Right atrium auricular region (tissue), 2 donors: ENCODE measurements around the gene RASA1. TPM values are rescaled to one million over a fixed set of nuclear protein-coding genes. Genes with fewer than 3 reads are reported as not detected.

ENCODE experiments used
- DNase-seq: peaks from one replicate; pipeline ENCODE4 v3.0.0-alpha.2; 2019; ENCODE audit warnings: low spot score
- H3K27ac ChIP-seq, 2 donors: fragments of 200-600 bp; sonication (generic); 1 replicate in 1 of 2; 2 replicates in 1 of 2; pipeline ENCODE4 v1.5.1; 2016 to 2019
- H3K27me3 ChIP-seq, 2 donors: fragments of 200-600 bp; sonication (generic); one replicate each; pipeline versions ENCODE4 v1.5.1 to v1.6.0; 2017 to 2019
- H3K36me3 ChIP-seq: fragments of 200-600 bp; sonication (generic); one replicate; pipeline ENCODE4 v1.5.1; 2016
- H3K4me1 ChIP-seq, 2 donors: fragments of 200-600 bp; sonication (generic); one replicate each; pipeline versions ENCODE4 v1.5.1 to v1.6.0; 2017 to 2019
- H3K4me3 ChIP-seq, 2 donors: fragments of 200-600 bp; sonication (generic); 1 replicate in 1 of 2; 2 replicates in 1 of 2; pipeline ENCODE4 v1.5.1; 2017 to 2019; ENCODE audit warnings: mild to moderate bottlenecking in 1 of 2, moderate library complexity in 1 of 2
- H3K9me3 ChIP-seq, 2 donors: fragments of 200-600 bp; sonication (generic); one replicate each; pipeline ENCODE4 v1.5.1; 2019
- CTCF ChIP-seq, 2 donors: fragments of 200-600 bp; sonication (generic); IDR thresholded peaks; one replicate each; pipeline ENCODE4 v1.5.1; 2019; ENCODE audit warnings: antibody characterized with exemption in 2 of 2
- total RNA-seq, 2 donors: library from RNA; depleted of rRNA; stranded (reverse); fragments of >200 nt; gene quantifications; one replicate each; pipeline ENCODE4 v1.1.0, GENCODE V29; 2016

RASA1 gene
- total RNA-seq, 2 donors from 2014 or later: 15.7 to 18.6 TPM

DNA sequence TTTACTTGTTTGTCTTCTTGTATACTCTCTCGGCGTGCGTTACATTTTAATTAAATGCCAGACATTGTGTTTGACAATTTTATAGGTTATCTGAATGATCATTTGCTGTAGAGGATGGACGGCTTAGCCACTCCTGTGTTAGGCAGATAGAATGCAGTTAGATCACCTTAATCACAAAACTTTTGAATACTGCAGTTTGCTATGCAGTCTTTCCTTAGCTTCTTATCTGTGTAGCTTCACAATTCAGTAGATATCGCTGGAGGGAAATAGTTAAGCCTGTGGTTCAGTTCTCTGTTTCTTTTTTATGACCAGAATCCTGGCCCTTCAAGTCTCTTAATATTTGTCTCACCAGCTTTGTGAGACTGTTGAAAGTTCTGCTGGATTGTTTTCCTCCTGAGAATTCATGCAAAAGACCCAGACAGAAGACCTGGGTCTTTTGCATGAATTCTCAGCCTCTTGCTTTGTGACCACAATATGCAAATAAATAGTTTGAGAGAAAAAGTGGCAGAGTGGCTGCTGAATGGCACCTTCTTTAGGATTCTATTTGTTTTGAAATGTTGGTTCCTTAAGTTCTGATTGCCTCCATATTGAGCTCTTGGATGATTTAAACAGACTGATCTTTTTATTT lies 40.2 kb downstream of the RASA1 start:
- Histone ChIP-seq H3K36me3 (peaks cover 12% of the 10 kb centered on the region), H3K9me3 (no peaks in the 10 kb centered on the region), H3K4me1 (peaks cover 0 to 8% of the 10 kb centered on the region in 2 donors), H3K27me3 (no peaks in the 10 kb centered on the region), H3K4me3 (no peak overlapping the region), H3K27ac (no peak overlapping the region)
- TF ChIP-seq CTCF (IDR thresholded peaks at IDR 0.05): no peak
- DNase-seq: no peak

- no peaks in the 10 kb centered on the region for H3K36me3 ChIP-seq
- no peak overlapping the region for H3K4me3 ChIP-seq
- H3K9me3 ChIP-seq: no peaks in the 10 kb centered on the region
- H3K4me1 ChIP-seq: peaks cover 0 to 8% of the 10 kb centered on the region in 2 donors
- no peak overlapping the region for H3K27ac ChIP-seq
- no peaks in the 10 kb centered on the region for H3K27me3 ChIP-seq
- no peak for DNase-seq
- no peak for TF ChIP-seq CTCF (IDR thresholded peaks at IDR 0.05)
Measured at GRCh38 chr5:87311405-87312279, 44.0 kb downstream of the RASA1 start.

DNA sequence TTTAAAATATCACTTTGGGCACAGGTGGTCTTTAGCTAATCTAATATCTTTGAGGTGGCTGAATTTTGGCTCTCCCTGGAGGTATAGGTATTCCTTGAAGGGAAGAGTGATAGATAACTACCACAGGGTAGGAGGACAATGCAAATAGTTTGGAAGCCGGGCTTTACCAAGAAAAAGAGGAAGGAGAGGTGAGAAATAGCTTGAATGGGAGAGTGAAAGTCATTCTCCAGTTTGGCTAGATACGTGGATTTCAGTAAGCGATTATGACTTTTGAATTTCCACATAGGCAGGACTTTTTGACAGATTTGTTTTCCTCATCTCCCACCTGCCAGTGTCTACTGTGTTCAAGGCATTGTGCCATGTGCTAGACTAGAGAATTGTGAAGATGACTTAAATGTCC lies 45.5 kb downstream of the RASA1 start:
- Histone ChIP-seq H3K36me3 (no peaks in the 10 kb centered on the region), H3K4me3 (no peak overlapping the region), H3K4me1 (peaks cover 0 to 5% of the 10 kb centered on the region in 2 donors), H3K27me3 (no peaks in the 10 kb centered on the region), H3K27ac (no peak overlapping the region), H3K9me3 (no peaks in the 10 kb centered on the region)
- TF ChIP-seq CTCF (IDR thresholded peaks at IDR 0.05): no peak
- no peak for DNase-seq

GRCh38 chr5:87319469-87319868 lies 51.8 kb downstream of the RASA1 start:
- Histone ChIP-seq H3K36me3 (no peaks in the 10 kb centered on the region), H3K4me1 (no peaks in the 10 kb centered on the region), H3K27ac (no peak overlapping the region), H3K4me3 (no peak overlapping the region), H3K27me3 (no peaks in the 10 kb centered on the region), H3K9me3 (no peaks in the 10 kb centered on the region)
- no peak for TF ChIP-seq CTCF (IDR thresholded peaks at IDR 0.05)
- DNase-seq: no peak

DNA sequence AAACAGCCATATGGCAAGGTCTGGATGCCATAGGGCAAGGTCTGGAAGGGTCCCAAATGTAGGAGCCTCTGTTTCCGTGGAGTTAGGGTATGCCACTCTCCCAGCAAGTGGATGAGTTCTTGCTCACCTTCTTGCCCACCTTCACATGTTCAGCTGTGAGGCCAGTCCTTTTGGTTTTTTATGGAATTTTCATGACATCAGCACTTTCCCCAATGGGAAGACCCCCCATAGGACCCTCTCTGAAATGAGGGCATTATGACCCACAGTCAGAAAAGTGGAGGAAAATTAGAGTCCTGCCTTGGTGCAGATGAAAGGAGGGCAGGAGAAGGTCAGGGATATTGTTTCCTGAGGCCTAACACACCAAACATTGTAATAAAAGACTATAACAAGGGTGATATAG lies 53.9 kb downstream of the RASA1 start:
- no peak overlapping the region for H3K27ac ChIP-seq
- H3K4me1 ChIP-seq: peaks cover 0 to 3% of the 10 kb centered on the region in 2 donors
- no peak for TF ChIP-seq CTCF (IDR thresholded peaks at IDR 0.05)

More for the DNA sequence above, 53.9 kb downstream of the RASA1 start:
- Histone ChIP-seq H3K9me3 (no peaks in the 10 kb centered on the region), H3K36me3 (no peaks in the 10 kb centered on the region), H3K4me3 (no peak overlapping the region), H3K27me3 (no peaks in the 10 kb centered on the region)
- DNase-seq: no peak
